Middle frontal gyrus (tissue), 1 donor: Measurements from ENCODE around the gene KIF14.
A peak's percentile ranks its signal among the peaks of the same experiment; 100 is the strongest.
"Not testable (repeated sequence)": the region's sequence is repeated elsewhere in the genome, so short reads cannot be mapped to it uniquely, and the experiment has no call there.

ENCODE experiments used
- DNase-seq: peaks from one replicate; pipeline ENCODE4 v3.0.0-alpha.2; 2015; ENCODE audit warnings: low spot score; ENCODE audit errors: extremely low spot score

Gene KIF14

DNA sequence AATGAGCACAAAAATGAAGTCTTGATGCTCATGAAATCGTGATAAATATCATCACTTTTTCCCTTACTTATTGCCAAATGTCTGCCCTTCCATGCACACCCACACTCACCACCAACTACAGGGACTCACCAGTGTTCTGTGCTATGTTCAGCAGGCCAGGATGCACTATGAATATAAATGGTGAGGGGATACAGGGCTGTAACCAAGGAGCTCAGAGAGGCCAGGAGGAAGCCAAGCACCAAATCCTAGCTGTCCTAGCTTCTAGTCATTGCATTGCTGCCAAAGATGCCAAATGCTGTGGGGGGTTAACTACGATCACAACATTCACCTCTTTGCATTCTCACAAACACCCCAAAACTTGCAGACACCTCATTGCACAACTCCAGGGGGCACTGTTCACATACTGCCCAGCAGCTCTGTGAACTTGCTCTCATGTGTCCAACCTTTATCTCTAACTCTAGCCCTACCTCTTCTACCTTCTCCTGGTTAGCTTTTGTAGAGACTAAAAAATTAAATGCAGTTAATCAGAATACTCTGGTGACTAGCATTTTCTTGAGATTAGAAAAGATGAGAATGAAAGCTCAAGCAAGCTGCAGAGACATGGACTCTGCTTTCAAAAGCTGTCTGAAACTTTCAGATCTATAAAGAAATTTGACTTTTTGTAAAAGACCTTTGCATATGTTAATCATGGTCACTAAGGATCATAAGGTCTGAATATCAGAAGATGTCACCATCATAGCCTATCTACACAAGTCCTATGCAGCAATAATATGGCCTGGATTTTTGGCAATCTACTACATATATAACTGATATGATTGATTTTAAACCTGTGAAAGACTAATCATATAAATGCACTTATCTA, 13.9 kb upstream of the KIF14 start:
- DNase-seq, result no peak

- DNase-seq, result no peak
Measured at GRCh38 chr1:200631375-200631774, 10.8 kb upstream of the KIF14 start.

GRCh38 chr1:200630515-200630899, 10.0 kb upstream of the KIF14 start:
- not testable (repeated sequence) for DNase-seq

DNA sequence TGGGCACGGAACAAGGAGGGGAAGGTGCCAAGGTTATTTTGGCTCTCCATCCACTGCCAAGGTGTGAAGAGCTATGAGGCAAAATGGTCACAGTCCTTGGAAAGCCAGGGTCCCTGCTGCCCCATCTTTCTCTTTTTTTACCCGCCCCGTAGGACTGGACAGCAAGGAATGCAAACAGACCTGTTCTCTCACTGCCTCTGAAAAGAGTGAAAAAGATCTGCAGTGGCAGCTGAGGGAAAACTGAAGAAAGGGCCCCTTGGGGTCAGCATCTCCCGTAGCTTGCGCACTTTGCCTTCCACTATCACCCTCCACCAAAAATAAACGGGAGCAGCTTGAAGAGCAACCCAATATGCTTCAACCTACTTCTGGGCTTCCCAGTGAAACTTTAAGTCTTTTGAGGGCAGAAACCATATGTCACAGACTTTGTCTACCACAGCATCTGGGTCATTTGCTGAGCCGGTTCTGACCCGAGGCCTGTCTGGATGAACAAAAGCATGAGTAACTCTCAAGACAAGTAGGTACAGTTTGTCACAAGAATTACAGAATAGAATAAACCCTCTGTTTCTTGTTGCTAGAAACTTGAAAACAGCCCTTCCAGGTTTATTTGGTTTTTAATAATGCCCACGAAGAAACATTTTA, 9.4 kb upstream of the KIF14 start:
- DNase-seq, result no peak

- no peak for DNase-seq
Measured at GRCh38 chr1:200628223-200628881, 7.8 kb upstream of the KIF14 start.

- DNase-seq, result no peak
Measured at GRCh38 chr1:200627575-200628222, 7.1 kb upstream of the KIF14 start.

GRCh38 chr1:200626853-200627534, 6.4 kb upstream of the KIF14 start:
- DNase-seq, result no peak

- no peak for DNase-seq
Measured at GRCh38 chr1:200625381-200625824, 4.9 kb upstream of the KIF14 start.

DNA sequence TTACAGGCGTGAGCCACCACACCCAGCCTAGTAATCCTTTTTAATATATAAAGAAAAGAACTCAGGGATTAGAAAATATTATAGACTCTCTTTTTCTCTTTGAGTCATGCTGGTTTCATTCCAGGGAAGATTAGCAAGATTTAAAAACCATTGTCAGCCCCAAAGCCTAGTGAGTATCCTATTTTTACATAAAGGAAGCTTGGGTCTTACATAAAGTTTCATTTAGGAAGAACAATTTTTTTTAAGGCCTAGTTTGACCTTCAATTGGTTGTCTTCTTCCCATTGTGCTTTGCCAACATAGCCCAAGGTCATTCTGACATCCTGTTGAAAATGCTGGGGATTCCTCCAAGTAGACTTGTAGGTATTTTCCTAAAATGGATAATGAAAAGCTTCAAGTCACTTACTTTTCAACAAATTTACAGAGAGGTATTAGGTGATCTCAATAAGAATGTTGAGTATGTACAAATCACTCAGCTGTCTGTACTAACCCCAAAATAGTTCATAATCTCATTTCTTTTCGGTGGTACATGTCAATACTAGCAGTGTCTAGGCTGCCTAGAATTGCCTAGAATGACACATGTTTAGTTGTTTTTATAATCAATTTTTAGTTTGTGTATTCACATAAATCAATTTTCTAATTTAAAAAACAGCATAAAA, 4.3 kb upstream of the KIF14 start:
- no peak for DNase-seq

- no peak for DNase-seq
Measured at GRCh38 chr1:200619894-200620272, 668 bp downstream of the KIF14 start.

DNA sequence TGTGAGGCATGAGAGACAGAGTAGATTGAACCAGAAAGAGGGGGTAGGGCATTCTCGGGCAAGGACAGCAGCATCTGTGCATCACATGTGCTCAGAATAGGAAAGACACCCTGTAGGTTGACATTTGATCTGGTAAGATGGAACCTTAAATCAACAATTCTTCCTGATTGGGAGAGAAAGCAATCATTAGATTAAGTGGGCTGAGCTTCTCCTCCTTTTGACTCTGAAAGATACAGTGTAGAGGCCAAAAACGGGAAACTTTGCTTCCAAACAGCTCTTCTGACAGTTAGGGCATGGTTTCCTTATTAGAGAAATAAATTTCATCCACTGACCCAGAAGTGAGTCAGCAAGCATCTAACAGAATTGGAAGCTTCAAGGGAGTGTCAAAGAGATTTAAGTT, 9.7 kb downstream of the KIF14 start:
- DNase-seq, result no peak

- no peak for DNase-seq
Measured at GRCh38 chr1:200602632-200603031, 17.9 kb downstream of the KIF14 start.

DNA sequence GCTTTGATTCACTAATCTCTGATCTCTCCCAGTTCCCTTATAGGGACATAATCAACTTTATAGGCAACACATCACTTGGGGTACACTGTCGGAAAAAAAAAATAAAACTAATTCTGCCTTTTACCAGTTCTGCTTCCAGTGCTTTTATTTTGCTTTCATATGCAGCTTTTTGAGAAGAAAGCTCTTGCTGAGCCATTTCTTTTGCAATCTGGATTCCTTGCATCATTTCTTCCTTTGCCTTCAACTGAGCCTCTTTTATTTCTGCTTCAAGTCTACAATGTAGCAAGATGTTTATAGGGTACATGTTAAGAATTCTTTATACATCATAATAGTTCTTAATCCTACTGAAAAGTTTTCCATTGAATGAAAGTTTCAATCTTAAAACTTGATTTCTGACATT, 30.6 kb downstream of the KIF14 start:
- DNase-seq, result no peak

- DNase-seq, result no peak
Measured at GRCh38 chr1:200588698-200589097, 31.9 kb downstream of the KIF14 start.

DNA sequence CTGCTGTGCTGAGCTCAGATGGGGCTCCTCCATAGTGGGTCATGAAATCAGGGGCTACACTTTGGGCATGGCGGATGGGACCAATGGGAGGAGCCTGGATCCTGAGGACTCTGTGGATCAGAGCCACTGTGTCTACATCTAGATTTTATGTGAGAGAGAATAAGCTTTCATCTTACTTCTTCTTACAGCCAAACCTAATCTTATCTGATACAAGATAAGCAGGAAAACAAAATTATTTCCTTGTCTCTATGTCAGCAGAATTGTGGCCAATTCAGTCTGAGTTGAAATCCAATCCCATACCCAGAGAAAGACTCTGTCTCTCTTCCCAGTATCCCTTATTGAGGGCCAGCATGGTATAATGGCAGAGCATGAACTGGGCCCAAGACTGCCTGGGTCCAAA, 56.2 kb downstream of the KIF14 start:
- no peak for DNase-seq

DNA sequence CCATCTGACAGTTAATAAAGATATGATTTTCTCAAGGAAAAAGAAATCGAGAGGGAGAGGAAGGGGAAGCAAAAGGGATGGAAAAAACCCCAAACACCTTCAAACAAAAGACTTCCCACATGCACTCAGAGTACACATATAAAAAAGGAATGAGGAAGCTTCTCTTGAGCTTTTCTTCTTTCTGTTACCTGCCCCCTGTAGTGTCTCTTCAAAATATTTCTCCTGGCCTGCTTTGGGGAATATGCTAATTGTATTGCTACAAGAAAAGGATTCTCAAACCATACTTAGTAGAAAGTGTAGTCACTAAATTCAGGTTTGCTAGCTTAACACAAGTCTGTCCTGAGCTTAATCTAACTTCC, 58.7 kb downstream of the KIF14 start:
- no peak for DNase-seq

DNA sequence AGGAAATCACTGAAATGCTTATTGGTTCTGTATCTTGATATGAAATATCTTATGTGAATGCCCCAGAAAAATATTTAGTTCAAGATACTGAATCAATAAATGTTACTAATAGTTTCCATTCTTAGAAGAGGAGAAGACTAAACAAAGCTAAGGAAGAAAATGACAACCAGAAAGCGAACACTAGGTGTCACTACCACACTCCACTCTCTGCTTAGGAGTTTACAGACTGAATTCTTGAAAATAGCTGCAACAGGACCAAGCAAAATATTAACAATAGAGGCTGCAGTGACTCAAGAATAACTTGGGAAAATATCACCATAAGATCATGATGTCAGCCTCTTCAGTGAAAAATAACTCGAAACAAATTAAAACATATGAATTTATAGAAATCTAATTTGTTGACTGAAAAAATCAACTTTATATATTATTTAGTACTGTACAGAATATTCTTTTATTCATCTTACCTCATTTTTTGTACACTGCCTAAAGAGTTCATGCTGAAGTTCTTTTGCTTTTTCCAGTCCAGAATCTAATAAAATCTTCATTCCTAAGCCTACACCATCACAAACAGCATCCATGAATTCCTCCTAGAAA, 61.6 kb downstream of the KIF14 start:
- peak; percentile 36 for DNase-seq

GRCh38 chr1:200556002-200556401, 64.5 kb downstream of the KIF14 start:
- no peak for DNase-seq

DNA sequence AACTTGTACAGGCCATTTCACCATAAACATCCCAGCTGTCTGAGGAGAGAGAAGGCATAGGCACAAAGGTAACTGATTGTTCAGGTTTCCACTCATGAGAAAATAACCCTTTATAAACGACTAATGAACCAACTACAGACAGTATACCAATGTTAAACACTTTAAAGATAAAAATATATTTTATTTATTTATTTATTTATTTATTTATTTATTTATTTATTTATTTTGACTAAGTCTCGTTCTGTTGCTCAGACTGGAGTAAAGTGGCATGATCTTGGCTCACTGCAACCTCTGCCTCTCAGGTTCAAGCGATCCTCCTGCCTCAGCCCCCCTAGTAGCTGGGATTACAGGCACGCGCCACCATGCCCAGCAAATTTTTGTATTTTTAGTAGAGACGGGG, 67.8 kb downstream of the KIF14 start:
- not testable (repeated sequence) for DNase-seq

GRCh38 chr1:200550367-200550766, 70.2 kb downstream of the KIF14 start:
- DNase-seq, result no peak
